GM19351 (cell line): ENCODE results near the gene SFXN3.

ENCODE experiments used
- ATAC-seq: cut with Tn5 transposase; IDR thresholded peaks from one replicate; pipeline ENCODE4 v1.9.1; 2021; ENCODE audit warnings: mild to moderate bottlenecking, moderate library complexity; ENCODE audit not compliant: unreplicated experiment

Gene SFXN3, protein sequence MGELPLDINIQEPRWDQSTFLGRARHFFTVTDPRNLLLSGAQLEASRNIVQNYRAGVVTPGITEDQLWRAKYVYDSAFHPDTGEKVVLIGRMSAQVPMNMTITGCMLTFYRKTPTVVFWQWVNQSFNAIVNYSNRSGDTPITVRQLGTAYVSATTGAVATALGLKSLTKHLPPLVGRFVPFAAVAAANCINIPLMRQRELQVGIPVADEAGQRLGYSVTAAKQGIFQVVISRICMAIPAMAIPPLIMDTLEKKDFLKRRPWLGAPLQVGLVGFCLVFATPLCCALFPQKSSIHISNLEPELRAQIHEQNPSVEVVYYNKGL

DNA sequence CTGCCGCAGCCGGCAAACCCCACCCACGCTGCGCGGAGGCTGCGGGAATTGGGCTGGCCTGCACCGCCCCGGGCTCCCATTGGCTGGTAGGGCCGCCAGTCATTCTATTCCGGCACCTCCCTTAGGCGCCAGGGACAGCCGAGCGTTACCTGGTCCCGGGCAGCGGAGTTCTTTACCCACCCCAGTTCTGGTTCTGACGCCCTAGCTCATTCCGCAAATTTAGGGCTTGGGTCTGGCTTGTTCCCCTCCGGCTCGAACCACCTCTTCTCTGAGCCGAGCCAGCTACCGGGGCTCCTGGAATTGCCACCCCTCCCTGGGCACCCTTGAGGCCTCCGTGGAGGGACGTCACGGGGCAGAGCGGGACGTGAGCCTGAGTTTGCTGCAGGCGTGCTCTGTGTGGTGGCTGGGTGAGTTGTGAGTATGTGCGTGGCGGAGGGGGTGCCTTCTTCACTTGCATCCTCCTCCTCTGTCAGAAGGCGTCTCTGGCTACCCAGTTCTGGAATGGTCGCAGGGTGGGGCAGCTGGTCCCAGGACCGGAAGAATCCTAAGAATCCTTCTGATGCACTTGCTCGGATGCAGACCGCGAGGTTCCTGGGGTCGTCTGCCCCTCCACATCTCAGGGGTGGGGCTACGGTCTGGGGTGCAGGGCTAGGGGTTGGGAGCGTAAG lies at the start of gene SFXN3, which contains the start of gene PDZD7:
Gene SFXN3 (plus strand): TSS at position 107 of the 668 bp plus-strand sequence. CDS start 3,461 bp downstream, outside the sequence.
Gene PDZD7 (minus strand): TSS at position 2 of the 668 bp plus-strand sequence. CDS start 910 bp downstream, outside the sequence.
- ATAC-seq = peak; percentile 94

DNA sequence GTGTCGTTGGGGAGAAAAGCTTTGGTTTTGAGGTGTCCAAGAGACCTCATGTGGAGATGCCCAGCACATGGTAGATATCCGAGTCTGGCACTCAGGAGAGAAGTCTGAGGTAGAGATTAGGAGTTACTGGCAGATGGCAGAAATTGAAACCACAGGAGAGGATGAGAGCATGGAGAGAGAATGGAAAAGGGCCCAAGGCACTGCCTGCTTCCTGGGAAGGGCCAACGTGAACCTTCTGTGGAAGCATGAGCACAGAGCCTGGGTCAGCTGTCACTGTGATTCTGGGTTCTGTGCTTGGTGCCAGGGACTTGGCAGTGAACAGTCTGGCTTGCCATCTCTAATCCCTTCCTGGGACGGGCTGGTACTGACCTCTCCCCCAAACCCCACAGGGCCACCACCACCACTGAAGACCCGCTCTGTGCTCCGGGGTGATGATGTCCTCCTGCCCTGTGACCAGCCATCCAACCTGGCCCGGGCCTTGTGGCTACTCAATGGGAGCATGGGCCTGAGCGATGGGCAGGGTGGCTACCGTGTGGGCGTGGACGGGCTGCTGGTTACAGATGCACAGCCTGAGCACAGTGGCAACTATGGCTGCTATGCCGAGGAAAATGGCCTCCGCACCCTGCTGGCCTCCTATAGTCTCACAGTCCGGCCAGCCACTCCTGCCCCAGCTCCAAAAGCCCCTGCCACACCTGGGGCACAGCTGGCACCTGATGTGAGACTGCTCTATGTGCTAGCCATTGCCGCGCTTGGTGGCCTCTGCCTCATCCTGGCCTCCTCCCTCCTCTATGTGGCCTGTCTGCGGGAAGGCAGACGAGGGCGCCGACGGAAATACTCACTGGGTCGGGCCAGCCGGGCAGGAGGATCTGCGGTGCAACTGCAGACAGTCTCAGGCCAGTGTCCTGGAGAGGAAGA lies 47.9 kb upstream of the SFXN3 start:
- ATAC-seq = no peak

DNA sequence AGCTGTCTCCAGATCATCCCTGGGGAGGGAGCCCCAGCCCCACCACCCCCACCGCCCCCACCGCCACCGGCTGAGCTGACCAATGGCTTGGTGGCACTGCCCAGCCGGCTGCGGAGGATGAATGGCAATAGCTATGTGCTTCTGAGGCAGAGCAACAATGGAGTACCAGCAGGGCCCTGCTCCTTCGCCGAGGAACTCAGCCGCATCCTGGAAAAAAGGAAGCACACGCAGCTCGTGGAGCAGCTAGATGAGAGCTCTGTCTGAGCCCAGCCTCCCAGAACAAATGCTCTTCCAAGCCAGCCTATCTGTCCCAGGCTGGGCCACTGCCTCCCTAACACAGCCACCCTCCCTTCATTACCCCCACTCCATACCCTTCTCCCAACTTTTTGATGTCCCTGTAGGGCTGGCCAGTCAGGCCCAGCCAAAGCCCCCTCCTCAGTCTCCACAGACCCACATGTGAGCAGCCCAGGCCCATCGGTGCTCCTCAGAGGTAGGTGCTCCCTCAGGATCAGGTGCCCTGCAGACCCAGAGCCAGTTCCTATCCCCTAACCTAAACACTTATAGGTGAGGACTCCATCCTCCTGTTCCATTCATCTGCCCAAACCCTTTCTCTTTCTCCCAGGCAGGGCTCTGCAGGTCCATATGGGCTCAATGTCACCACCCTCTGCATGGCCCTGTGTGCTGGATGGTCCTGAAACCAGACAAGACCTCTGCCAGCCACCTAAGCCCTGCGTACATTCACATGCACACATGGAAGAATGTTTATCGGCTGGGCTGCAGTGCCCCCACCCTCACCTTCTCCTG lies 47.0 kb upstream of the SFXN3 start:
- no peak for ATAC-seq

DNA sequence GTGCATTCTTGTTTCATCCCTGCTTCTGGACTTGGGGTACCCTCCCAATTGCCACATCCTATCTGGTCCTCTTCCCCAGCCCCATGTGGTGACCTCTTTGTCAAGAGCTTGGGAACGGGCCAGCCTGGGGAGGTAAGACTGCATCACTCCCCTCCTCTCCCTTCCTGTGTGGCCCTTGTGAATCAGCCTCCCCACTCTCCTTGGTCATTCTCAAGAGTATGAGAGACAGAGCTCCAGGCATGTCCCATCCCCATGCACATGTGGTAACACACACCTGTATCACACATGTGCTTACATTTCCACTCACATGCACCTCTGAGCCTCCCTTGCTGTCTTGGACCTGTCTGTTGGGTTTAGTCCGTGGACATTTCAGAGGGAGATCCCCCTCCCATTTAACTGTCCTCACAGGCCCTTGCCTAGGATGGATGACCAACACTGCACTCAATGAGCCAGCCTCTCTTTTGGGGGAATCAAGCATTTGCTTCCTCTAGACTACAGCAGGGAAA lies 46.3 kb upstream of the SFXN3 start:
- ATAC-seq = no peak

DNA sequence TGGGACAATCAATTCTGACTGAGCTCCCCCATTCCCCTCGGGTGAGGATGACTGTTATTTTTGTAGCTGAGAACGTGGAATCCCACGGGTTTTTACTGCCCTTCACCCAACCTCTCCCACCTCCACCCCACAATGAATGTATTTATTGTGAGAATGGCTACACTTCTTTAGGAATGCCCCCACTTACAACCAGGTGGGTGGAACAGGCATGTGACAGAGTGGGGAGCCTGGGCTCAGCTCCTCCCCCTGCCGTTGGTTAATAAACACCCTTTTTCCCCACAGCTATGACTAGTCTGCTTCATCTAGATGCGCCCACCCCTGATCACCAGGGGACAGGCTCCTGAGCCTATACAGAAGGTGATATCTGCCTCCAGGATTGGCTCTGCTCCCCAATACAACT lies 45.7 kb upstream of the SFXN3 start:
- ATAC-seq = no peak

DNA sequence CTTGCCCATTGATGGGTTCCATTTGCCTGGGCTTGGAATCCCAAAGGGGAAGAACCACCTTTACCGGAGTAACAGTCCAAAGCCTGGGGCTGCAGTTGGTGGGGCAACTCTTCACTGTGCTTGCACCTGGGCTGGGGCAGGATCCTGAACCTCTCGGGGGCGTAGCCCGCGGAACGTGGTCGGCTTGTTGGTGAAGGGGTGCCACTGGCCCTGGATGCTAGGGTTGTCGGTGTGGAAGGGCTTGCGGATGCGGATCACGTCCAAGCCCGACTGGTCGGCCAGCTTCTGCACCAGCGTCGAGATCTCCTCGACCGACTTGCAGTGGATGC lies 44.4 kb upstream of the SFXN3 start:
- ATAC-seq = peak; percentile 7

DNA sequence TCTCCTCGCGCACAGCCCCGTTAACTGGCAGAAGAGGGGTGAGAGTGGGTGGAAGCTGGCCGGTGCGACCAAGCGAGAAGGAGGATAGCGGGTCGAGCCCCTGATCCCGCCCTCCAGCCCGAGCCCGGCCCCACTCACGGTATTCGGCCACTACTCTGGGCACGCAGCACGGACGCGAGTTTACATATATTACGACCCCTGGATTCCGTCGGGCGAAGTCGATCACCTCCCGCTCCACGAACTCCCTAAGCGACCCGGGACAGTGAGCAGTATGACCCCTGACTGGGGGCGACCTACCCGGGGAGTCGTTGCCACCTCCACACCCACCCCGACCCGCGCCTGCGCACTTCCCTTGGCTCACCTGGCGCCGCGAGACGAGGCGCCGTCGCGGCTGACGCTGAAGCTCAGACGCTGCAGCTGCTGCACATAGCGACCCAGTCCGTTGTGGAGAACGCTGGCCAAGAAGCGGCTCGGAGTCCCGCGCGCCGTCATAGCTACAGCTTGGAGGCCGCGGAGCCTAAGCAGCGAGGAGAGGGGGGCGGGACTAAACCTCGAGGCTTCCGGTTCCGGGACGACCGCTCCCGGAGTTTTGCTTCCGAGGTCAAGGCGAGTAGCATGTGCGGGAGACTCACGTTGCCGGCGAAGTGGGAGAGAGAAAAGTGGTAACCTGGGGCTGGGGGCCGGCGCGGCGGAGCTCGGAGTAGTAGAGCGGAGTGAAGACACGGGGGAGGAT lies 43.9 kb upstream of the SFXN3 start, which contains the start of the genes MRPL43 and TWNK:
Gene MRPL43 (minus strand): TSS at position 546 of the 733 bp plus-strand sequence. CDS start 54 bp downstream, at position 492.
Gene TWNK (plus strand): TSS at position 592 of the 733 bp plus-strand sequence. CDS start 668 bp downstream, outside the sequence.
- ATAC-seq = peak; percentile 78

DNA sequence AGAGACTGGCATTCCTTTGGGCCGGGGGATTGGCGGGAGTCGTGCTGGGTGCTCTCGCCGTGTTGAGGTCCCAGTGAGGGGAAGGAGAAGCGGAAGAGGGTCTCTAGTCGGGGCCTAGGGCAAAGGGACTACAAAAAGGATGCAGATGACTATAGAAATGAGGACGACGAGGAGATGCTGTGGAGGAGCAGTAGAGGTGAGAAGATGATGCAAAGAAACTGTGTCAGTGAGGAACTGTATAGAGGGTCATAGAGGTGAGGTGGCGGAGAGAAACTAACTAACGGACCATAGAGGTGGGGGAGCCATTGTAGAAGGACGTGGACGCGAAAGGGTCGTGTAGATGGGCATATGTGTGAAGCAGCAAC lies 43.4 kb upstream of the SFXN3 start:
- peak; percentile 23 for ATAC-seq

DNA sequence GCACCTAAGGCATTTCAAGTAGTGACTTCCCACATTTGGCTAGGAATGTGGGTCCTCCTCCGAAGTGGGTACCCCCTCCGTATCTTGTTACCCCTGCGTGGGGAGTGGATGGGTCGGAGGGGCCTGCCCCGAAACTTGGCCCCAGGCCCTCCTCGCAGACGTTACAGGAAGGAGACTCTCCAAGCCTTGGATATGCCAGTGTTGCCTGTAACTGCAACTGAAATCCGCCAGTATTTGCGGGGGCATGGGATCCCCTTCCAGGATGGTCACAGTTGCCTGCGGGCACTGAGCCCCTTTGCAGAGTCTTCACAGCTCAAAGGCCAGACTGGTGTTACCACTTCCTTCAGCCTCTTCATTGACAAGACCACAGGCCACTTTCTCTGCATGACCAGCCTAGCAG lies 42.9 kb upstream of the SFXN3 start:
- ATAC-seq = no peak

DNA sequence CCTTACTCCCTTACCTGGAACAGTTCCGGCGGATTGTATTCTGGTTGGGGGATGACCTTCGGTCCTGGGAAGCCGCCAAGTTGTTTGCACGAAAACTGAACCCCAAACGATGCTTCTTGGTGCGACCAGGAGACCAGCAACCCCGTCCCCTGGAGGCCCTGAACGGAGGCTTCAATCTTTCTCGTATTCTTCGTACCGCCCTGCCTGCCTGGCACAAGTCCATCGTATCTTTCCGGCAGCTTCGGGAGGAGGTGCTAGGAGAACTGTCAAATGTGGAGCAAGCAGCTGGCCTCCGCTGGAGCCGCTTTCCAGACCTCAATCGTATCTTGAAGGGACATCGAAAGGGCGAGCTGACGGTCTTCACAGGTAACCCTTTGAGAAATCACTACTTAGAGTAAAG lies 41.9 kb upstream of the SFXN3 start:
- ATAC-seq = no peak

DNA sequence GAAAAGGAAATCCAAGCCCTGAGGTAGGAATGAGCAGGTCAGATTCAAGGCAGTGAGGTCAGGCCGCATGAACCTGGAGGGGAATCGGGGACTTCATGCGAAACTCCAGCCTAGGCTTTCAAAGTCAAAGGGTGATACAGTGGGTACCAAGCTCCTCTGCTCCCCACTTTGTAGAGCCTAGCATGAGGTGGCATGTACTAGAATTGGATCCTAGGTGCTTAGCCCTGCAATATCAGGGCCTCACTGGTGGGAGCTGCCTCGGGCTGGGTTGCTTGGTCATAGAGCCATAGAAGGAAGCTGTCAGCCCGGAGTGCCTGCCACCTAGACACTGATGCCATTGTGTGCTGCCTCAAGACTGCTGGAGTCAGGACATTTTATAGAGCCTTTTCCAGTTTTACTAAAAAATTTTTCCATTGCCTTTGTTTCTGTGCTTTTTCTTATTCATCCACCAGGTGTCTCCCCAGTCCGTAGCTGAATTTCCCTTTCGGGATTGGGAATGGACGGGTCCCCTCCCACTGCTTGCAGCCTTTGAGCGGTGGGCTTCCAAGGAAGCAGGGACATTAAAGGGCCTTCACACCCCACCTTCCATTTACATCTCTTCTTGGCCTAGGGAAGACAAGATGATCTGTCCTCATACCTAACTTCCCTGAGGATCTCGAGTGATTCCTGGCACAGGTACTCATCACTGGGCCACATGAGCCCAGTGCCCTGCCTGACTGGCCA lies 36.9 kb upstream of the SFXN3 start:
- ATAC-seq = no peak

DNA sequence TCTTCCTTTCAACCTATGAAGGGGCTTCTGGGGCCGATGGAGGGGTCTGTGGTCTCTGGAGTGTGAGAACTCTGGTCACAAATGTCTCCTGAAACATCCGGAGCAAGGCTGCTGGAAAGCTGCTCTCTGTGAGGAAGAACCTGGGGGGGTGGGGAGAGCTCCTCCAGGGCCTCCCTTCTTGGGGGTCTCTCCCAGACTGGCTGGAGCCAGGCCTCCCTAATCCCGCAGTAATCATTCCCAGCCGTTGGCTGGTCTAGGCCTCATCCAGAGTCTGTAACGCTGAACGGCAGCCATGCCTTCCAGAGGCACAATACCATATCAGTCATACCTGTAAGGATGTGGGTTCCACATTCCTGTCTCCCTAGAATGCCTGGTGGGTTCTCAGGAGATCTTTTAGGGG lies 35.9 kb upstream of the SFXN3 start:
- ATAC-seq = no peak

DNA sequence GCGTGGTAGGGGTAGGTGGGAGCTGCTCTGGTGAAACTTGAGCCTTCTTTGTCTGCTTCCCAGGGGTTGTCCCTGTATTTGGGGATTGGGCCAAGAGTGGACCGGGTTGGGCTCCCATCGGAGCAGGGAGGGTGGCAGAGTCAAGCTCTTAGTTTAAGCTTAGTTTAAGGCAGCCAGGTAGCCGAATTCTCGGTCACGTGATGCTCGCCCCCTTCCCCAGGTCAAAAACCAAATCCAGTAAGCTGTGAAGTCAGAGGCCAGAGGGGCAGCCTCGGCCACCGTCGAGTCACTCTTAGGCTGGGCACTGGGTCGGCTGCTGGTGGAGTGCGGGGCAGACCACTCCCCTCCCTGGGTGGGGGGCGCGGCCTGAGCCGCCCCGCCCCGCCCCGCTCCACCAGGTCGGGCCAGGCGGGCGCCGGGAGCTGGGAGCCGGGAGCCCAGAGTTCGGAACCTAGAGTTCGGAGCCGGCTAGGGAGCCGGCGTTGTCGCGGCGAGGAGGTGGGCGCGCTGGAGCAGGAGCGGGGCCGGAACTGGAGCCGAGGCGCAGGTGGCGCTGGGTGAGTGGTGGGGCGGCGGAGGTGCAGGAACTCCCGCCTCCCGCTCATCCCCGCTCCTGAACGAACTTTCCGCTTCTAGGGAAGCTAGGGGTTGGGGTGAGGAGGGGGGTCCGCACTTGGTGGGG lies 34.2 kb upstream of the SFXN3 start:
- no peak for ATAC-seq

DNA sequence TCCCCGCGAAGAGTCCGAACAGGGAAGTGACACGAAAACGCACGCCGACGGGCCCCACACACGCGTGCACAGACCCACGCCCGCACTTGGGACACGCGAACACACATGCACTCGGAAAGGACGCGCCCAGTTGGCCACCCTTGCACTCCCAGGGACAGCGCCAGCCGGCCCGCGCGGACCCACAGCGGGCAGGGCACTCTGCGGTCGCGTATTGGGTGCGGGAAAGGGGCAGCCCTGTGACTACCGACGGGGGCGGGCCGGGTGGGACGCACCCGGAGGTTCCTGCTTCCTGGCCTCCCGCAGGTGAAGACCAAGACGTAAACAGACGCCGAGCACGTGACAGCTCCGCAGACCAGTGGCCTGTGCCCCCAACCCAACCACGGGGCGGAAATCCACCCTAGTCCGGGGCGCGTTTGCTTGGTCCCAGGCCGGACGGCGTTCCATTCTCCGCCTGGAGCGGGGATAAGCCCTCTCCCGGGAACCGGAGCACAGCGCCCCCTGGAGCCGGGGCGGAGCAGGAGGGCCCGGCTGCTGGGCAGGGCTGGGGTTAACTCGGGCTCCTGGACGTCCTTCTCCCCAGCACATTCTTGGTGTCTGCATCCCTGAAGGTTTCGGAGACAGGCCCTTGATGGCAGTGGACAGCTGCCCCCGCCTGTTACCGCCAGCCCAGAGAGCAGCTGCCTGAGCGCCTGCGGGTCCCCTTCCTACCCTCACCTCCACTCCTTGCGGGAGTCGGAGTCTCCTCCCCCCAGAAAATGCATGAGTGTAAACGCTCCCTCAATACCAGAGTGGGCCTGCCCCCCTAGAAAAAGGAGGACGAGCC lies 33.5 kb upstream of the SFXN3 start:
- ATAC-seq = peak; percentile 33

DNA sequence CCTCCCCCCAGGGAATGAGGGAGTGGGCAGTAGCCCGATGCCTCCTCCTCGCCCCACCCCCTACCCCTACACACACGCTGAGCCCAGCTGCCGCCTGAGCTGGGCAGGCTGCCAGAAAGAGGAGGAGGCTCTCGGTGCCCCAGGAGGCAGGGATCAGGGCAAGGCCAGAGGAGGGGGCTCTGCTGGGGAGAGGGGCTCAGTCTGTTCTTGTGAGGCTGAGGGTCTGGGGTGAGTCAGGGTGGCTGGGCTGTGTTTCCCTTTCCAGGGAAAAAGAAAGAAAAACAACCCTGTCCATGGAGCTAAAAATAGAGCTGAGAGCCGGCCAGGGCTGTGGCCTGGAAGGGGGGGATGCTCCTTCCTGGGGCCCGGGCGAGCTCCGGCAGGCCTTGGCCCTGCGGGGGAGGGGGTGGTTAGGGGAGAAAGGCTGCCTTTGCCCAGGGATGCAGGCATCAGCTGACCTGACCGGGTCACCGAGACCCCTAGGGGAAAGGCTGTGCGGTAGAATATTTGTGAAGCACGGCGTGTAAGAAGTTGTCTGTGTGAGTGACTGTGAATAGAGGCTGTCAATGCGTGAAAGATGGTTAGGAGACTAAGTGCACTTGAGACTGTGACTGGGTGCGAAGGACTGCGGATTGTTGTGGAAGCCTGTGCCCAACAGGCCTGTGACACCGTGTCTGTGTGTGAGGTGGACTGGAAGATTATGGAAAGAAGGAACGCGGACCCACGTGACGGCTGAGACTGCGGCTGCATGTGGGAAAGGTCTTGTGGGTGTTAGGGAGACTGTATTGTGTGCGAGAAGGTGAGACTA lies 32.6 kb upstream of the SFXN3 start:
- ATAC-seq = peak; percentile 23

DNA sequence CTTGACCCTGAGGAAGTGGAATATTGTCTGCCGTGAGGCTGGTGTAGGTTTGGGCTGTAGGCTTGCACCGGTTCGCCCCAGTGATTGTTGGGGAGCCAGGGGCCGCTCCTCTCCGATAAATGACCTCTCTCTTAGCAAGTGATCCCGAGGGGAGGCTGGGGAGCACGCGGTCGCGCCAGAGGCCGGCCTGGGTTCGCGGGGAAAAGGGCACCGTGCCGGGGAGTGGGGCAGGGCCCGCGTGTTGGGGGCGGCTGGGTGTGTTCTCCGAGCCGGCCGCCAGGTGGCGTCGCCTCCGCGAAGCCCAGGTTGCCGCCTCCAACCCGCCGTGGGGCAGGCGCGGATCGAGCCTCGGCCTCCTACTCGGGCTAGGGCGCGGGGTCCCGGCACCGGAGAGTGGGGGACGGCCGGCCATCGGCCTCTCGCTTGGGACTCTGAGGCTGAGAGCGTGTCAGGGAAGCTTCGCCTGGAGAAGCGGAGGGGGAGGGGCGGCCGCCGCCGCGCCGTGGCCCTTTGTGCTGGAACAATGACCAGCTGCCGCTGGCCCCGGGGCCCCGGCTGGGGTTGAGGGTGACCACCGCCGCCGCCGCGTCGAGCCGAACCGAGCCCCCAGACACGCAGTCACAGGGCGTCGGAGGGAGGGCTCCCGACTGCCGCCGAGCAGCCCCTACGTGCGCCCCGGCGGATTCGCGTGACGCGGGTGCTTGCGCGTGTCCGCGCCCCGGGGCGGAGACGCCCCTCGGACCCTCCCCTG lies 31.9 kb upstream of the SFXN3 start:
- peak; percentile 46 for ATAC-seq
